Activated T-helper 1 cell treated with anti-CD3 and anti-CD28 coated beads, Interleukin-12 subunit alpha, Interleukin-12 subunit beta, Interleukin-2, Interleukin-4 antibody, amounts not matched to agents 30 ng/mL and 10 ng/mL and 1 ng/mL, durations not matched to agents 14 hours and 24 hours and 36 hours (primary cell): ENCODE data around the gene ERCC3. TPM values are rescaled to one million over a fixed set of nuclear protein-coding genes. Genes with fewer than 3 reads are reported as not detected.
"Not testable (repeated sequence)": the region's sequence is repeated elsewhere in the genome, so short reads cannot be mapped to it uniquely, and the experiment has no call there.

Experiments
- DNase-seq: peaks from one replicate; pipeline ENCODE4 v3.0.0; 2021; ENCODE audit warnings: low spot score
- H3K27ac Mint-ChIP-seq: one replicate; pipeline ENCODE4 v1.8.0; 2021; ENCODE audit warnings: mild to moderate bottlenecking, mixed read lengths
- H3K27me3 Mint-ChIP-seq: one replicate; pipeline ENCODE4 v1.8.0; 2022; ENCODE audit warnings: mild to moderate bottlenecking, moderate library complexity, mixed read lengths; ENCODE audit not compliant: insufficient read depth
- H3K36me3 Mint-ChIP-seq: one replicate; pipeline ENCODE4 v1.8.0; 2021; ENCODE audit warnings: low read depth, mixed read lengths
- H3K4me1 Mint-ChIP-seq: one replicate; pipeline ENCODE4 v1.8.0; 2021; ENCODE audit warnings: low read depth, mixed read lengths
- H3K4me3 Mint-ChIP-seq: one replicate; pipeline ENCODE4 v1.8.0; 2021; ENCODE audit warnings: mild to moderate bottlenecking, moderate library complexity, mixed read lengths
- H3K9me3 Mint-ChIP-seq: one replicate; pipeline ENCODE4 v1.8.0; 2021; ENCODE audit warnings: mixed read lengths
- intact Hi-C: fragments of 100-400 bp; cut with micrococcal nuclease; formaldehyde crosslinking; loops from one replicate; pipeline ENCODE4 v1.15.1; 2024
- total RNA-seq: library from RNA; stranded (reverse); gene quantifications from 2 replicates; pipeline ENCODE4 v1.2.3, GENCODE V29; 2022

ERCC3 gene
- total RNA-seq, 1 donor from 2014 or later: 65.5 TPM

GRCh38 chr2:127218812-127219170, 75.2 kb downstream of the ERCC3 start:
- Mint-ChIP-seq H3K27me3 (peaks cover 56% of the 10 kb centered on the region), H3K4me3 (peak overlapping the region; percentile 33)
- no peak for DNase-seq

DNA sequence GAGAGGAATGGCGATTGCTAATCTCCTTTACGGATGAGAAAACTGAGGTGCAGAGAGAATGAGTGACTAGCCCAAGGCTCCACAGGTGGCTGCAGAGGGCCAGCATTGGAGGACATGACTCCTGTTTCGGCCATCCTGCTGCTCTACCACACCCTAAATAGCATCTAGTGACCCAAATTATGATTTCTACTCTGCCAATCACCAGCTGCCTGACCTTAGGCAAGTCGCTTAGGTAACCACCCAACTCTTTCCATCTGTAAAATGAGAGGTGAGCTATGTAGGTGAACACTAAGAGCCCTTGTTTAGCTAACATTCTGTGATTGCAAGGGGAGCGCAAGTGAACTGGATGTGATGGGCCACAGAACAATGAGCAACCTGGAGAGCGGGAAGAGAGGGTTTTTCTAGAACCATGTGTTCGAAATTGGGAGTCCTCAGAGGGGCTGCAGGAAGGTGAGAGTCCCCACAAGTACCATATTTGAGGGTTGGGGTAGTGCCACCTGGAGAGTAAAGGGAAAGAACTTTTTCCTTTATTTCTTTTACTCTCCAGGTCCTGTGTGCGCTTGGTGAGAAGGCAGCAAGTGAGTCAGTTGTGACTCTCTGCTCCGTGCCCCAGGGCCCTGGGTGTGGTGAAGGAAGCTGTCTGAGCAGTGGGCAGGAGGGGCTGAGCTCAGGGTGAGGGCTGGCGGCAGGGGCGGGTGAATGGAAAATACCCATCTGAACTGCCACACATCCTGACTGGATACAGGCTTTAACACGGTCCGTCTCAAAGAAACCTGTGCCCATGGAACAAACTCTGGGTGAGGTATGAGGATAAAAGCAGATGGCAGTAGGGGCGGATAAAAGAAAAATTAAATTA, 76.2 kb downstream of the ERCC3 start:
- Mint-ChIP-seq H3K4me3 (peak overlapping the region; percentile 21), H3K4me1 (peaks cover 15% of the 10 kb centered on the region), H3K27ac (peak overlapping the region; percentile 53), H3K9me3 (peaks cover 6% of the 10 kb centered on the region), H3K27me3 (peaks cover 54% of the 10 kb centered on the region), H3K36me3 (peaks cover 3% of the 10 kb centered on the region)
- intact Hi-C loops: no loop called here
- no peak for DNase-seq

More at GRCh38 chr2:127218812-127219170, 75.2 kb downstream of the ERCC3 start:
- Mint-ChIP-seq H3K36me3 (peaks cover 3% of the 10 kb centered on the region), H3K27ac (no peak overlapping the region), H3K9me3 (no peaks in the 10 kb centered on the region), H3K4me1 (peaks cover 15% of the 10 kb centered on the region)
- intact Hi-C loops: no loop called here

DNA sequence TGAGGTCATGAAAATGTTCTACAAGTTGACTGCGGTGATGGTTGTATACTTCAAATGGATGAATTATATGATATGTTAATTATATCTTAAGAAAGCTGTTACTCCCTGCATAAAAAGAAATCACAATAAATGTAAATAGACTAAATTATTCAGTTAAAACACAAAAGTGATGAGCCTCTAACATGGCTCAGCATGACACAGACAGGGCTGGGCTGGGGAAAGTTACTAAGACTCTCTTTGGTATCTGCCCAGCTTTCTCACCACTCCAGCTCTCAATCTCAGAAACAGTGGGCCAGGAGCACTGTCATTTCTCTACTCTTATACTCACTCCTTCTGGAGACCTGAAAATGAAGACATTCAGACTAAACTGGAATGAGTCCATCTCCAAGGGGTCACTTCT, 77.4 kb downstream of the ERCC3 start:
- Mint-ChIP-seq H3K27me3 (peaks cover 59% of the 10 kb centered on the region), H3K27ac (no peak overlapping the region), H3K4me1 (peaks cover 15% of the 10 kb centered on the region), H3K4me3 (no peak overlapping the region), H3K9me3 (peaks cover 9% of the 10 kb centered on the region), H3K36me3 (peaks cover 3% of the 10 kb centered on the region)
- DNase-seq: no peak
- intact Hi-C loops: no loop called here

- H3K27ac Mint-ChIP-seq: no peak overlapping the region
- intact Hi-C loops: no loop called here
- H3K36me3 Mint-ChIP-seq: peaks cover 3% of the 10 kb centered on the region
- H3K9me3 Mint-ChIP-seq: peaks cover 9% of the 10 kb centered on the region
- peaks cover 60% of the 10 kb centered on the region for H3K27me3 Mint-ChIP-seq
- no peak for DNase-seq
- peaks cover 15% of the 10 kb centered on the region for H3K4me1 Mint-ChIP-seq
- no peak overlapping the region for H3K4me3 Mint-ChIP-seq
Observed at GRCh38 chr2:127216095-127216494, 77.8 kb downstream of the ERCC3 start.

- H3K27me3 Mint-ChIP-seq: peaks cover 60% of the 10 kb centered on the region
- H3K27ac Mint-ChIP-seq, DNase-seq, intact Hi-C loops, H3K9me3 Mint-ChIP-seq, H3K4me1 Mint-ChIP-seq, H3K4me3 Mint-ChIP-seq, H3K36me3 Mint-ChIP-seq: not testable (repeated sequence)
Observed at GRCh38 chr2:127214201-127214600, 79.7 kb downstream of the ERCC3 start.

DNA sequence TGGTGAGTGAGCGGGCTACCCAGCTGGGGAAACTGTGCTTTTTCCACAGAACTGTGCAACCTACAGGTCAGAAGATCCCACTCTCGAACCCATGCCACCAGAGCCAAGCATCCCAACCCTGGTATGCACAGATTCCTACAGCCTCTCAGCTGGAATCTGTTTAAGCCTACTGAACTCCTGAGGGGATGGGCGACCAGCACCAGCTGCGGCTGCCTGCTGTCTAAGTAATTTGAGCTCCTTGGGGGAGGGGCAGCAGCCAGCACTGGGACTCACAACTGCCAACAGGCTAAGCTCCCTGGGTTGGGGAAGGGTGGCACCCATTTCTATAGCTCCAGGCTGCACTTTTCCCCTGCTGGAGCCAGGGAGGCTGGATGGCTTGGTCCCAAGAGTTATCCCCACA, 85.6 kb downstream of the ERCC3 start:
- H3K9me3 Mint-ChIP-seq: peaks cover 9% of the 10 kb centered on the region
- H3K36me3 Mint-ChIP-seq: no peaks in the 10 kb centered on the region
- no peak overlapping the region for H3K27ac Mint-ChIP-seq
- intact Hi-C loops: no loop called here
- H3K4me3 Mint-ChIP-seq: no peak overlapping the region
- H3K27me3 Mint-ChIP-seq: peaks cover 34% of the 10 kb centered on the region
- no peak for DNase-seq
- no peaks in the 10 kb centered on the region for H3K4me1 Mint-ChIP-seq

Other genes with a start within 250 kb of the ERCC3 start
- 38.4 and 41.9 TPM in 2 replicates for gene BIN1, start 187.0 kb downstream of the ERCC3 start, total RNA-seq
- not detected in 2 replicates for gene CYP27C1, start 73.8 kb downstream of the ERCC3 start, total RNA-seq
- gene MAP3K2, start 93.8 kb upstream of the ERCC3 start, total RNA-seq: 64.1 and 66.1 TPM in 2 replicates
- gene PROC, start 124.3 kb upstream of the ERCC3 start, total RNA-seq: 0.29 TPM in 2 replicates
- 52.3 and 57.6 TPM in 2 replicates for gene IWS1, start 232.3 kb upstream of the ERCC3 start, total RNA-seq
- gene MYO7B, start 241.5 kb upstream of the ERCC3 start, total RNA-seq: 0.10 and 0.12 TPM in 2 replicates